SK-N-SH treated with all-trans-retinoic acid at 6 μM for 48 hours (cell line): ENCODE measurements around the gene DCC.

ENCODE experiments used
- CSRNP3 ChIP-seq: fragments of 250-450 bp; sonication (Bioruptor Pico); IDR thresholded peaks from 2 replicates; pipeline ENCODE4 v1.5.1; 2021; ENCODE audit warnings: mild to moderate bottlenecking, moderate library complexity
- ESRRG ChIP-seq: fragments of 250-450 bp; sonication (Bioruptor Pico); IDR thresholded peaks from 2 replicates; pipeline ENCODE4 v1.6.1; 2021; ENCODE audit warnings: mild to moderate bottlenecking
- ISL1 ChIP-seq: fragments of 250-450 bp; sonication (Bioruptor Pico); IDR thresholded peaks from 2 replicates; pipeline ENCODE4 v2.1.2; 2022; ENCODE audit warnings: mild to moderate bottlenecking, moderate library complexity
- PATZ1 ChIP-seq: fragments of 250-450 bp; sonication (Bioruptor Pico); IDR thresholded peaks from 2 replicates; pipeline ENCODE4 v1.8.0; 2020; ENCODE audit warnings: mild to moderate bottlenecking, moderate library complexity, borderline replicate concordance
- PPARA ChIP-seq: fragments of 250-450 bp; sonication (Bioruptor Pico); IDR thresholded peaks from 2 replicates; pipeline ENCODE4 v1.5.0; 2020; ENCODE audit warnings: mild to moderate bottlenecking, borderline replicate concordance
- TOX ChIP-seq: fragments of 250-450 bp; sonication (Bioruptor Pico); IDR thresholded peaks from 2 replicates; pipeline ENCODE4 v1.8.0; 2021; ENCODE audit warnings: mild to moderate bottlenecking, moderate library complexity, borderline replicate concordance
- TSHZ2 ChIP-seq: fragments of 250-450 bp; sonication (Bioruptor Pico); IDR thresholded peaks from 2 replicates; pipeline ENCODE4 v1.5.0; 2020; ENCODE audit warnings: mild to moderate bottlenecking, moderate library complexity
- ZFP3 ChIP-seq: fragments of 250-450 bp; sonication (Bioruptor Pico); IDR thresholded peaks from 2 replicates; pipeline ENCODE4 v1.5.0; 2020; ENCODE audit warnings: mild to moderate bottlenecking, moderate library complexity
- ZFP30 ChIP-seq: fragments of 450-650 bp; formaldehyde crosslinking; IDR thresholded peaks from 2 replicates; pipeline ENCODE4 v1.5.0; 2022; ENCODE audit warnings: mild to moderate bottlenecking, moderate library complexity
- ZNF565 ChIP-seq: fragments of 450-650 bp; formaldehyde crosslinking; conservative IDR thresholded peaks from 2 replicates; pipeline ENCODE4 v1.5.0; 2020; ENCODE audit warnings: low read depth, mild to moderate bottlenecking, moderate library complexity
- ZNF70 ChIP-seq: fragments of 450-650 bp; formaldehyde crosslinking; IDR thresholded peaks from 2 replicates; pipeline ENCODE4 v1.5.0; 2020; ENCODE audit warnings: mild to moderate bottlenecking, moderate library complexity

- TF ChIP-seq PATZ1 (no peak), PPARA (no peak), ZFP3 (CRISPR knock-in tag) (no peak), ISL1 (CRISPR knock-in tag) (no peak), TSHZ2 (no peak), ESRRG (no peak), TOX (CRISPR knock-in tag) (no peak), ZFP30 (CRISPR knock-in tag) (no peak), ZNF565 (no peak), CSRNP3 (CRISPR knock-in tag) (no peak), ZNF70 (CRISPR knock-in tag) (no peak)
These were observed 183.6 kb downstream of the DCC start for GRCh38 chr18:52523566-52523965.
